Liver (tissue), 3 donors: ENCODE results near the gene SPHK1.

Source experiments
- CTCF ChIP-seq: fragments of 150-350 bp; IDR thresholded peaks from 2 replicates; pipeline ENCODE4 v1.5.1; 2017; ENCODE audit warnings: improper control_type of control experiment, low read depth, low read length; ENCODE audit not compliant: missing input control
- FOXA1 ChIP-seq: IDR thresholded peaks from 2 replicates; pipeline ENCODE4 v1.6.1; 2016; ENCODE audit warnings: antibody characterized with exemption
- GABPA ChIP-seq, 2 donors: IDR thresholded peaks in 1 of 2; conservative IDR thresholded peaks in 1 of 2; 2 replicates each; pipeline ENCODE4 v1.6.1; 2016; ENCODE audit warnings: antibody characterized with exemption in 2 of 2, mild to moderate bottlenecking in 1 of 2, moderate library complexity in 1 of 2
- MAX ChIP-seq: IDR thresholded peaks from 2 replicates; pipeline ENCODE4 v1.6.1; 2016; ENCODE audit warnings: antibody characterized with exemption
- REST ChIP-seq: IDR thresholded peaks from 2 replicates; pipeline ENCODE4 v1.6.1; 2016; ENCODE audit warnings: antibody characterized with exemption, mild to moderate bottlenecking
- SP1 ChIP-seq: IDR thresholded peaks from 2 replicates; pipeline ENCODE4 v1.6.1; 2018; ENCODE audit warnings: antibody characterized with exemption, mild to moderate bottlenecking
- ZBTB33 ChIP-seq: IDR thresholded peaks from 2 replicates; pipeline ENCODE4 v1.6.1; 2016; ENCODE audit warnings: antibody characterized with exemption
- donor health status: healthy.
- donor health status: healthy.

- no peak for TF ChIP-seq GABPA (IDR thresholded peaks at IDR 0.05 in 1 of 2, conservative IDR thresholded peaks at IDR 0.05 in 1 of 2)
- no peak for TF ChIP-seq MAX
- TF ChIP-seq CTCF, result no peak
- TF ChIP-seq FOXA1, result no peak
- no peak for TF ChIP-seq REST
- no peak for TF ChIP-seq ZBTB33
- TF ChIP-seq SP1, result no peak
Measured at GRCh38 chr17:76384222-76384986, at the start of gene SPHK1.
